Transverse colon (tissue), 4 donors: ENCODE results near the gene DLG2.

Experiments
- CTCF ChIP-seq, 5 experiments: fragments of 200-600 bp in 3 of 5; fragments of 450-650 bp in 2 of 5; sonication (generic) in 3 of 5; IDR thresholded peaks; 1 replicate in 2 of 5; 2 replicates in 3 of 5; pipeline ENCODE4 v1.5.1; 2016 to 2017; ENCODE audit warnings: antibody characterized with exemption in 5 of 5, inconsistent platforms in 3 of 5, mild to moderate bottlenecking in 2 of 5, moderate library complexity in 1 of 5
- EP300 ChIP-seq: sonication (generic); formaldehyde crosslinking; IDR thresholded peaks from one replicate; pipeline ENCODE4 v1.6.1; 2017; ENCODE audit warnings: antibody characterized with exemption, low read depth
- POLR2AphosphoS5 ChIP-seq, 3 donors: sonication (generic); formaldehyde crosslinking; IDR thresholded peaks; one replicate each; pipeline ENCODE4 v1.6.1; 2016; ENCODE audit warnings: antibody characterized with exemption in 3 of 3

GRCh38 chr11:84105148-84105547, 1522.0 kb downstream of the DLG2 start:
- no peak for TF ChIP-seq CTCF (IDR thresholded peaks at IDR 0.05)
- no peak for TF ChIP-seq POLR2AphosphoS5 (IDR thresholded peaks at IDR 0.05)
- TF ChIP-seq EP300 = no peak
